Measurements from ENCODE around the gene COX7B2.

DNA sequence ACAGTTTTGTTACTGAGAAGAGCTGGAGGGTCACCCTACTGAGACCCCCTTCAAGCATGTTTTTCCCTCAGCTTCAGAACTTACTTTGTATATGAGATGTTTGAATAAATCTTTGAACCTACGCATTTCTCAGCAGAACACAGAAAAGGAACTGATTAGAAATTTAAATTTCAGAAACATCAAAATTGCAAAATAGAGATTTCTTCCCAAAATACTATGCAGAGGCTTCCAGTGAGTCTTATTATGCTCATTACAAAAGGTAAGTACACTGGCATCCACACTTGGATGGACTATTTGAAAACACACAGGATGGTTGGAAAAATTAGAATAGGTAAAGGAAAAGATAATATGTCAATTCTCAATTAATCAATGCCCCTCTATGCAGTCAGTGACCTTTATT lies 91.2 kb downstream of the COX7B2 start:
- TF ChIP-seq HMG20A (CRISPR knock-in tag; conservative IDR thresholded peaks at IDR 0.05) (no peak), CBFB (CRISPR knock-in tag; IDR thresholded peaks at IDR 0.05) (no peak), CTCF (IDR thresholded peaks at IDR 0.05 in 2 of 3, conservative IDR thresholded peaks at IDR 0.05 in 1 of 3; ENCODE audit: insufficient read depth in 2 of 3, low read depth in 1 of 3, low read length in 3 of 3) (no peak), USF2 (CRISPR knock-in tag; IDR thresholded peaks at IDR 0.05) (no peak), ZNF143 (CRISPR knock-in tag; IDR thresholded peaks at IDR 0.05) (no peak), FOSL1 (tag; conservative IDR thresholded peaks at IDR 0.05) (no peak), ETV5 (CRISPR knock-in tag; IDR thresholded peaks at IDR 0.05; ENCODE audit: low read depth) (no peak), CHD4 (IDR thresholded peaks at IDR 0.05; ENCODE audit: insufficient read depth, insufficient replicate concordance, low read depth, low read length, poor library complexity, severe bottlenecking) (no peak), CHD1 (IDR thresholded peaks at IDR 0.05; ENCODE audit: low read length) (no peak), SP1 (CRISPR knock-in tag; IDR thresholded peaks at IDR 0.05) (no peak), HNRNPUL1 (IDR thresholded peaks at IDR 0.05; ENCODE audit: low read length) (no peak)
- TF ChIP-seq, protein P1, sequence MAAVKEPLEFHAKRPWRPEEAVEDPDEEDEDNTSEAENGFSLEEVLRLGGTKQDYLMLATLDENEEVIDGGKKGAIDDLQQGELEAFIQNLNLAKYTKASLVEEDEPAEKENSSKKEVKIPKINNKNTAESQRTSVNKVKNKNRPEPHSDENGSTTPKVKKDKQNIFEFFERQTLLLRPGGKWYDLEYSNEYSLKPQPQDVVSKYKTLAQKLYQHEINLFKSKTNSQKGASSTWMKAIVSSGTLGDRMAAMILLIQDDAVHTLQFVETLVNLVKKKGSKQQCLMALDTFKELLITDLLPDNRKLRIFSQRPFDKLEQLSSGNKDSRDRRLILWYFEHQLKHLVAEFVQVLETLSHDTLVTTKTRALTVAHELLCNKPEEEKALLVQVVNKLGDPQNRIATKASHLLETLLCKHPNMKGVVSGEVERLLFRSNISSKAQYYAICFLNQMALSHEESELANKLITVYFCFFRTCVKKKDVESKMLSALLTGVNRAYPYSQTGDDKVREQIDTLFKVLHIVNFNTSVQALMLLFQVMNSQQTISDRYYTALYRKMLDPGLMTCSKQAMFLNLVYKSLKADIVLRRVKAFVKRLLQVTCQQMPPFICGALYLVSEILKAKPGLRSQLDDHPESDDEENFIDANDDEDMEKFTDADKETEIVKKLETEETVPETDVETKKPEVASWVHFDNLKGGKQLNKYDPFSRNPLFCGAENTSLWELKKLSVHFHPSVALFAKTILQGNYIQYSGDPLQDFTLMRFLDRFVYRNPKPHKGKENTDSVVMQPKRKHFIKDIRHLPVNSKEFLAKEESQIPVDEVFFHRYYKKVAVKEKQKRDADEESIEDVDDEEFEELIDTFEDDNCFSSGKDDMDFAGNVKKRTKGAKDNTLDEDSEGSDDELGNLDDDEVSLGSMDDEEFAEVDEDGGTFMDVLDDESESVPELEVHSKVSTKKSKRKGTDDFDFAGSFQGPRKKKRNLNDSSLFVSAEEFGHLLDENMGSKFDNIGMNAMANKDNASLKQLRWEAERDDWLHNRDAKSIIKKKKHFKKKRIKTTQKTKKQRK (IDR thresholded peaks at IDR 0.05; ENCODE audit: borderline replicate concordance, low read depth, low read length), result no peak
- TF ChIP-seq, protein P2, sequence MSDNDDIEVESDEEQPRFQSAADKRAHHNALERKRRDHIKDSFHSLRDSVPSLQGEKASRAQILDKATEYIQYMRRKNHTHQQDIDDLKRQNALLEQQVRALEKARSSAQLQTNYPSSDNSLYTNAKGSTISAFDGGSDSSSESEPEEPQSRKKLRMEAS (CRISPR knock-in tag; IDR thresholded peaks at IDR 0.05), result no peak
